Keratinocyte (primary cell): Measurements from ENCODE around the gene FAM107B. TPM values are rescaled to one million over a fixed set of nuclear protein-coding genes. Genes with fewer than 3 reads are reported as not detected.

Source experiments
- DNase-seq: peaks from one replicate; pipeline ENCODE4 v3.0.0-alpha.2; 2011; ENCODE audit warnings: low read depth, missing footprints, low spot score
- FAIRE-seq: peaks from 2 replicates; lab custom pipeline; 2011; peaks lifted over from hg19 to GRCh38; lab: Jason Lieb, UNC
- H2AFZ ChIP-seq: 2 replicates; pipeline ENCODE4 v1.6.0; 2012; ENCODE audit warnings: low read length, control low read depth, inconsistent platforms; ENCODE audit not compliant: control insufficient read depth
- H3K27ac ChIP-seq: 2 replicates; pipeline ENCODE4 v1.5.1; 2011; ENCODE audit warnings: low read length; ENCODE audit not compliant: control insufficient read depth, insufficient read depth
- H3K27me3 ChIP-seq: 3 replicates; pipeline ENCODE4 v1.6.0; 2011; ENCODE audit warnings: low read length; ENCODE audit not compliant: control insufficient read depth, insufficient read depth; ENCODE audit errors: extremely low read depth
- H3K36me3 ChIP-seq, 2 experiments: 2 replicates in 1 of 2; 3 replicates in 1 of 2; pipeline ENCODE4 v1.5.1; 2011; ENCODE audit warnings: low read length in 2 of 2, mild to moderate bottlenecking in 1 of 2; ENCODE audit not compliant: control insufficient read depth in 2 of 2, insufficient read depth in 2 of 2; ENCODE audit errors: extremely low read depth in 1 of 2
- H3K4me1 ChIP-seq: 3 replicates; pipeline ENCODE4 v1.5.1; 2011; ENCODE audit warnings: low read length; ENCODE audit not compliant: control insufficient read depth, insufficient read depth; ENCODE audit errors: extremely low read depth
- H3K4me2 ChIP-seq: 3 replicates; pipeline ENCODE4 v1.6.0; 2011; ENCODE audit warnings: low read depth, low read length; ENCODE audit not compliant: control insufficient read depth, insufficient read depth; ENCODE audit errors: extremely low read depth
- H3K4me3 ChIP-seq, 3 experiments: fragments of 200-600 bp in 1 of 3; sonication (generic) in 1 of 3; 2 replicates in 2 of 3; 3 replicates in 1 of 3; pipeline ENCODE4 v1.5.1; 2011 to 2016; ENCODE audit warnings: low read length in 3 of 3, mild to moderate bottlenecking in 3 of 3, control low read depth in 2 of 3, inconsistent platforms in 1 of 3, low read depth in 1 of 3, mixed read lengths in 1 of 3, mixed run types in 1 of 3, moderate library complexity in 1 of 3; ENCODE audit not compliant: control insufficient read depth in 2 of 3, insufficient read depth in 2 of 3; ENCODE audit errors: extremely low read depth in 1 of 3
- H3K79me2 ChIP-seq: 2 replicates; pipeline ENCODE4 v1.6.0; 2012; ENCODE audit warnings: low read length; ENCODE audit not compliant: control insufficient read depth, insufficient read depth
- H3K9ac ChIP-seq: 3 replicates; pipeline ENCODE4 v1.6.0; 2011; ENCODE audit warnings: low read length; ENCODE audit not compliant: control insufficient read depth, insufficient read depth; ENCODE audit errors: extremely low read depth
- H3K9me1 ChIP-seq: 3 replicates; pipeline ENCODE4 v1.6.0; 2011; ENCODE audit warnings: low read length; ENCODE audit not compliant: control insufficient read depth, insufficient read depth; ENCODE audit errors: extremely low read depth
- H3K9me3 ChIP-seq: 2 replicates; pipeline ENCODE4 v1.5.1; 2012; ENCODE audit warnings: low read depth, low read length; ENCODE audit not compliant: control insufficient read depth
- H4K20me1 ChIP-seq: 3 replicates; pipeline ENCODE4 v1.6.0; 2011; ENCODE audit warnings: low read length; ENCODE audit not compliant: control insufficient read depth, insufficient read depth; ENCODE audit errors: extremely low read depth
- EZH2 ChIP-seq: IDR thresholded peaks from one replicate; pipeline ENCODE4 v1.6.1; 2012; ENCODE audit warnings: inconsistent platforms, mild to moderate bottlenecking, low read length, moderate library complexity
- dilution Hi-C: fragments of 300-500 bp; cut with MboI; formaldehyde crosslinking; loops from one replicate; pipeline ENCODE4 v1.7.0; 2020; ENCODE audit warnings: low sequenced_read_pairs; ENCODE audit not compliant: extremely low pct_ligation_motif_present
- polyA plus RNA-seq, 5 experiments: library from polyadenylated mRNA; depleted of rRNA in 3 of 5; stranded (reverse) in 3 of 5; stranded (forward) in 1 of 5; unstranded in 1 of 5; fragments of >200 nt; gene quantifications; 1 replicate in 1 of 5; 2 replicates in 3 of 5; 3 replicates in 1 of 5; pipeline versions ENCODE4 v1.2.1 to v1.2.3, GENCODE V29; 2011 to 2012; ENCODE audit warnings: missing spikeins in 2 of 5, low read depth in 1 of 5, low replicate concordance in 1 of 5
- TF ChIP-seq, protein P1 (sequence below), 3 experiments: IDR thresholded peaks in 1 of 3; conservative IDR thresholded peaks in 1 of 3; optimal IDR thresholded peaks in 1 of 3; 2 replicates in 2 of 3; 3 replicates in 1 of 3; pipeline versions ENCODE3 to v1.5.1; 2011; ENCODE audit warnings: low read length in 3 of 3, mild to moderate bottlenecking in 3 of 3, moderate library complexity in 2 of 3, control low read depth in 1 of 3, inconsistent platforms in 1 of 3; ENCODE audit not compliant: insufficient read depth in 2 of 3; ENCODE audit errors: extremely low read depth in 1 of 3

Gene FAM107B
- polyA plus RNA-seq, 1 donor (not counting 4 experiments of a cell fraction or from before 2014, with no cell fraction given), result 8.7 TPM

DNA sequence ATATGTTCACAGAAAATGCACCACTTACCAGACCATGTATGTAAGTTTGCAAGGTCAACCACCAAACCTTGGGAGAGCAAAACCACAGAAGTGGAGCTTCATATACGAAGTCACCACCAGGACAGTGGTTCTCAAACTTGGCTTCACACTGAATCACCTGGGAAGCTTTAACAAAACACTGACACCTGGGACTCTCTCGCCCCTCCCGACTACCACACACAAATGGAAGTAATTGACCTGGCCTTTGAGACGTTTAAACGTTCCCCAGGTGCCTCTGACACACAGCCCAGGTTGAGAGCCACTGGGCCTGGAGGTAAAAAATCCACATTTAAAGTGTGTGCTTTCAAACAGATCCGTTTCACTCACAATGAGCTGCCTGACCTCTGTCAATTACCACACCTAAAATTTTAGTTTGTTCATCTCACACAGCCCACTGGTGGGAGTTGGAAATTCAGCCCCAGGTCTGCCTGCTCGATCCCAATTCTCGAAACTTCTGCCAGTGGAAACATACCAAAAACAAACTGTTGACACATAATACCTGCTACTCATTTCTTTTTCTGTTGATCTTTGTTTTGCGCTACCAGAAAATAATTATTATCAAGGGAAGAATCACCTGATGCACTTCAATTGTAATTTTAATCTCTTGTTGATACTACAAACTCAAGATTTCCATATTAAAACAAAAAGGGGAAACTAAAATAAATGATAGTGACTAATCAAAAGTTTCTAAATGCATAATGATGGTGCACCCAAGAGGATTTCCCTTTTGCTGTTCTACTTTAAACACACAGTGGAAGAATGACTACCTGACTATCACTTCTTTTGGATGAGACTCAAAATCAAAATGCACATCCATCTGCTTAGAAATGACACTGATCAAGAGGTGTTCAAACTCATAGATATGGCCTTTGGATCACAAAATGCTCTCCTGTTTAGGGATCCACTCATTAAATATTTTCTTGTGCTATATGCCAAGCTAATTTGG, 36.6 kb upstream of the FAM107B start:
- DNase-seq (no peak), FAIRE-seq (peak; percentile 41)
- Histone ChIP-seq H3K9me3 (no peaks in the 10 kb centered on the region), H2AFZ (peak overlapping the region; percentile 23), H3K79me2 (no peaks in the 10 kb centered on the region), H3K4me3 (no peak overlapping the region), H3K4me1 (peaks cover 14% of the 10 kb centered on the region), H3K9me1 (no peaks in the 10 kb centered on the region), H3K27ac (no peak overlapping the region), H4K20me1 (no peaks in the 10 kb centered on the region), H3K27me3 (no peaks in the 10 kb centered on the region), H3K9ac (no peak overlapping the region), H3K4me2 (no peak overlapping the region), H3K36me3 (no peaks in the 10 kb centered on the region)
- TF ChIP-seq, protein P1, sequence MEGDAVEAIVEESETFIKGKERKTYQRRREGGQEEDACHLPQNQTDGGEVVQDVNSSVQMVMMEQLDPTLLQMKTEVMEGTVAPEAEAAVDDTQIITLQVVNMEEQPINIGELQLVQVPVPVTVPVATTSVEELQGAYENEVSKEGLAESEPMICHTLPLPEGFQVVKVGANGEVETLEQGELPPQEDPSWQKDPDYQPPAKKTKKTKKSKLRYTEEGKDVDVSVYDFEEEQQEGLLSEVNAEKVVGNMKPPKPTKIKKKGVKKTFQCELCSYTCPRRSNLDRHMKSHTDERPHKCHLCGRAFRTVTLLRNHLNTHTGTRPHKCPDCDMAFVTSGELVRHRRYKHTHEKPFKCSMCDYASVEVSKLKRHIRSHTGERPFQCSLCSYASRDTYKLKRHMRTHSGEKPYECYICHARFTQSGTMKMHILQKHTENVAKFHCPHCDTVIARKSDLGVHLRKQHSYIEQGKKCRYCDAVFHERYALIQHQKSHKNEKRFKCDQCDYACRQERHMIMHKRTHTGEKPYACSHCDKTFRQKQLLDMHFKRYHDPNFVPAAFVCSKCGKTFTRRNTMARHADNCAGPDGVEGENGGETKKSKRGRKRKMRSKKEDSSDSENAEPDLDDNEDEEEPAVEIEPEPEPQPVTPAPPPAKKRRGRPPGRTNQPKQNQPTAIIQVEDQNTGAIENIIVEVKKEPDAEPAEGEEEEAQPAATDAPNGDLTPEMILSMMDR (optimal IDR thresholded peaks at IDR 0.05 in 1 of 3, IDR thresholded peaks at IDR 0.05 in 1 of 3, conservative IDR thresholded peaks at IDR 0.05 in 1 of 3; ENCODE audit: extremely low read depth in 1 of 3, insufficient read depth in 2 of 3, low read length in 3 of 3), result no peak
- no peak for TF ChIP-seq EZH2
- dilution Hi-C loops, result no loop called here

DNA sequence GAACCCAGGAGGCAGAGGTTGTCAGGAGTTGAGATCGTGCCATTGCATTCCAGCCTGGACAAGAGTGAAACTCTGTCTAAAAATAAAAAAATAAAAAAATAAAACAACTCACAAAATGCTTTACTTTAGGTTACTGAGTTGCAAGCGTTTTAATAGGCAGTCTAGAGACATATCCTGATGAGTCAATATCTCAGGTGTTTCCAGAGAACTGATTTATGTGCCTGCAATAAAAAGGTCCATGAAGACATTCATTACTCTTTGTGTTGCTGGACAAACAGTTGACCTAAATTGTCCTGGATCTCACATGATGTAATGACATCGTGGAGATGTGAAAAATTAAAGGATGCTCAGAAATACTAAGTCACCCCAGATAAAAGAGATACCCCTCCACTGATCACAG, 31.6 kb upstream of the FAM107B start:
- no peak overlapping the region for H2AFZ ChIP-seq
- no peak overlapping the region for H3K4me3 ChIP-seq
- H3K9me3 ChIP-seq, result no peaks in the 10 kb centered on the region
- H4K20me1 ChIP-seq, result no peaks in the 10 kb centered on the region
- H3K4me2 ChIP-seq, result no peak overlapping the region
- H3K79me2 ChIP-seq, result no peaks in the 10 kb centered on the region
- no peak for TF ChIP-seq EZH2
- TF ChIP-seq, protein P1 (optimal IDR thresholded peaks at IDR 0.05 in 1 of 3, IDR thresholded peaks at IDR 0.05 in 1 of 3, conservative IDR thresholded peaks at IDR 0.05 in 1 of 3; ENCODE audit: extremely low read depth in 1 of 3, insufficient read depth in 2 of 3, low read length in 3 of 3), result no peak
- H3K27ac ChIP-seq, result no peak overlapping the region
- no peaks in the 10 kb centered on the region for H3K27me3 ChIP-seq
- no peak overlapping the region for H3K9ac ChIP-seq
- no peaks in the 10 kb centered on the region for H3K36me3 ChIP-seq
- DNase-seq, result no peak
- peaks cover 14% of the 10 kb centered on the region for H3K4me1 ChIP-seq
- FAIRE-seq, result peak; percentile 43
- dilution Hi-C loops, result no loop called here
- no peaks in the 10 kb centered on the region for H3K9me1 ChIP-seq
